Type B pancreatic cell (in vitro differentiated cells): Measurements from ENCODE around the gene LRR1. TPM values are rescaled to one million over a fixed set of nuclear protein-coding genes. Genes with fewer than 3 reads are reported as not detected.
"Not testable (repeated sequence)": the region's sequence is repeated elsewhere in the genome, so short reads cannot be mapped to it uniquely, and the experiment has no call there.

ENCODE experiments used
- DNase-seq: peaks from one replicate; pipeline ENCODE4 v3.0.0; 2021; ENCODE audit warnings: mixed read lengths; ENCODE audit not compliant: unreplicated experiment; ENCODE audit errors: extremely low spot score
- H3K27ac Mint-ChIP-seq: 2 replicates; pipeline ENCODE4 v1.8.0; 2021; ENCODE audit warnings: mild to moderate bottlenecking, mixed read lengths
- H3K27me3 Mint-ChIP-seq: 2 replicates; pipeline ENCODE4 v1.8.0; 2021; ENCODE audit warnings: mixed read lengths
- H3K36me3 Mint-ChIP-seq: 2 replicates; pipeline ENCODE4 v1.8.0; 2021; ENCODE audit warnings: mixed read lengths
- H3K4me1 Mint-ChIP-seq: one replicate; pipeline ENCODE4 v1.8.0; 2021; ENCODE audit warnings: mixed read lengths; ENCODE audit not compliant: unreplicated experiment
- H3K4me3 Mint-ChIP-seq: 2 replicates; pipeline ENCODE4 v1.8.0; 2021; ENCODE audit warnings: mild to moderate bottlenecking, mixed read lengths
- H3K9me3 Mint-ChIP-seq: 2 replicates; pipeline ENCODE4 v1.8.0; 2021; ENCODE audit warnings: mixed read lengths
- total RNA-seq: library from RNA; stranded (reverse); gene quantifications from 2 replicates; pipeline ENCODE4 v1.2.1, GENCODE V29; 2021; ENCODE audit warnings: low replicate concordance
- TF ChIP-seq, protein P1 (sequence below): fragments of 200-600 bp; sonication (generic); conservative IDR thresholded peaks from 2 replicates; pipeline ENCODE4 v1.5.0; 2021; ENCODE audit warnings: antibody characterized with exemption, mild to moderate bottlenecking

LRR1 gene
- total RNA-seq, 1 donor from 2014 or later, result 20.1 TPM

- Mint-ChIP-seq H3K4me3 (no peak overlapping the region), H3K9me3 (no peaks in the 10 kb centered on the region), H3K36me3 (peaks cover 8% of the 10 kb centered on the region), H3K4me1 (peaks cover 7% of the 10 kb centered on the region), H3K27me3 (no peaks in the 10 kb centered on the region), H3K27ac (no peak overlapping the region)
- TF ChIP-seq, protein P1, sequence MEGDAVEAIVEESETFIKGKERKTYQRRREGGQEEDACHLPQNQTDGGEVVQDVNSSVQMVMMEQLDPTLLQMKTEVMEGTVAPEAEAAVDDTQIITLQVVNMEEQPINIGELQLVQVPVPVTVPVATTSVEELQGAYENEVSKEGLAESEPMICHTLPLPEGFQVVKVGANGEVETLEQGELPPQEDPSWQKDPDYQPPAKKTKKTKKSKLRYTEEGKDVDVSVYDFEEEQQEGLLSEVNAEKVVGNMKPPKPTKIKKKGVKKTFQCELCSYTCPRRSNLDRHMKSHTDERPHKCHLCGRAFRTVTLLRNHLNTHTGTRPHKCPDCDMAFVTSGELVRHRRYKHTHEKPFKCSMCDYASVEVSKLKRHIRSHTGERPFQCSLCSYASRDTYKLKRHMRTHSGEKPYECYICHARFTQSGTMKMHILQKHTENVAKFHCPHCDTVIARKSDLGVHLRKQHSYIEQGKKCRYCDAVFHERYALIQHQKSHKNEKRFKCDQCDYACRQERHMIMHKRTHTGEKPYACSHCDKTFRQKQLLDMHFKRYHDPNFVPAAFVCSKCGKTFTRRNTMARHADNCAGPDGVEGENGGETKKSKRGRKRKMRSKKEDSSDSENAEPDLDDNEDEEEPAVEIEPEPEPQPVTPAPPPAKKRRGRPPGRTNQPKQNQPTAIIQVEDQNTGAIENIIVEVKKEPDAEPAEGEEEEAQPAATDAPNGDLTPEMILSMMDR, result no peak
- DNase-seq, result no peak
These were observed 13.5 kb downstream of the LRR1 start for GRCh38 chr14:49612251-49612650.

DNA sequence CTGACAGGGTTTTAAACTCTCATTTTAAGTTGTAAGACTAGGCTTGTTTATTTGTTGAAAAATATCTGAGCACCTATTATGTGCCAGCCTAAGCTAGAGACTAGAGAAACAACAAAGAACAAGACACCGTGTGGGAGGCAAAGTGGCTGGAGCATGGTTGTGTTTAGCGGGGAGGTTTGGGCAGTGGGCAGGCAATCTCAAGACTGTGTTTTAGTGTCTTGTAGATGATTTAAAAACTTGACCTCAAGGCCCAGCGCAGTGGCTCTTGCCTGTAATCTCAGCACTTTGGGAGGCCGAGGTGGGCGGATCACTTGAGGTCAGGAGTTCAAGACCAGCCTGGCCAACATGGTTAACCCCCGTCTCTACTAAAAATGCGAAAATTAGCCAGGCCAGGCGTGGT is 13.9 kb downstream of the LRR1 start:
- TF ChIP-seq, protein P1, result no peak
- Mint-ChIP-seq H3K36me3 (peaks cover 13% of the 10 kb centered on the region), H3K27ac (no peak overlapping the region), H3K27me3 (no peaks in the 10 kb centered on the region), H3K4me3 (no peak overlapping the region), H3K4me1 (peaks cover 11% of the 10 kb centered on the region), H3K9me3 (no peaks in the 10 kb centered on the region)
- DNase-seq, result no peak

DNA sequence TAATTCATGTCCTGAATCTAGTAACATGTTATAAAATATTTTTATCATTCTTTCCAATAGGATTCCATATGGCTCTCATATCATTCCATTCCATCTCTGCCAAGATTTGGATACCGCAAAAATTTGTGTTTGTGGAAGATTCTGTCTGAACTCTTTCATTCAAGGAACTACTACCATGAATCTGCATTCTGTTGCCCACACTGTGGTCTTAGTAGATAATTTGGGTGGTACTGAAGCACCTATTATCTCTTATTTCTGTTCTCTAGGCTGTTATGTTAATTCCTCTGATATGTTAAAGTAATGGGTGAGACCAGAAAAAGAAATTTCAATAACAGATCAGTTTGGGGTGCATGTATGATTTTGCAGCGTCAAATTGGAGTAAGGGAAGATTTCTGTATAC is 15.5 kb downstream of the LRR1 start:
- no peak overlapping the region for H3K27ac Mint-ChIP-seq
- TF ChIP-seq, protein P1, result no peak
- H3K9me3 Mint-ChIP-seq, result no peaks in the 10 kb centered on the region
- H3K4me3 Mint-ChIP-seq, result no peak overlapping the region
- no peak for DNase-seq
- peaks cover 22% of the 10 kb centered on the region for H3K4me1 Mint-ChIP-seq
- H3K27me3 Mint-ChIP-seq, result no peaks in the 10 kb centered on the region
- peaks cover 18% of the 10 kb centered on the region for H3K36me3 Mint-ChIP-seq

- H3K36me3 Mint-ChIP-seq, result peaks cover 23% of the 10 kb centered on the region
- no peak for DNase-seq
- TF ChIP-seq, protein P1, result no peak
- H3K4me1 Mint-ChIP-seq, result peaks cover 22% of the 10 kb centered on the region
- no peak overlapping the region for H3K4me3 Mint-ChIP-seq
- no peaks in the 10 kb centered on the region for H3K27me3 Mint-ChIP-seq
- no peaks in the 10 kb centered on the region for H3K9me3 Mint-ChIP-seq
- H3K27ac Mint-ChIP-seq, result no peak overlapping the region
These were observed 17.0 kb downstream of the LRR1 start for GRCh38 chr14:49615776-49616175.

DNA sequence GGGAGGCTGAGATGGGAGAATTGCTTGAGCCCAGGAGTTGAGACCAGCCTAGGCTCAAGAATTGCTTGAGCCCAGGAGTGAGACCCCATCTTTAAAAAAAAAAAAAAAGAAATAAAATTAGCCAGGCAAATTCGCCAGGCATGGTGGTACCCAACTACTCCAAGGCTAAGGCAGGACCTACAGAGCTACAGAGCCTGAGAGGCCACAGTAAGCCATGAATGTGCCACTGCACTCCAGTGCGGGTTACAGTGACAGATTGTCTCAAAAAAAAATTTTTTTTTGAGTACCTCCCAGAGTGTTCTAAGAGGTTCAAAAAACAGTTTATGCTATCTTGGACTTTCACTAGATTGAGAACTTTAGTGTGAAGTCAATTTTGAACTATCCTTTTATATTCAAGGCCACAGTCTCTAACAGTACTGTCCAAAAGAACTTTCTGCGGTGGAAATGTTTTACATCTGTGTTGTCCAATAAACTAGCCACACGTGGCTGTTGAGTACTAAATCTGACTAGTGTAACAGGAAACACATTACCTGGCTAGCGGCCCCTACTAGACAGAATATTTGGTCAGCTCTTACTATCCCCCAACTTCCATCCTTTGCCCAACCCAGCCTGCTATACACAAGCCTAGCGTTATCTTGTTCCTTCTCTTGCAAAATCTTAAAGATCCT is 19.2 kb downstream of the LRR1 start:
- Mint-ChIP-seq H3K36me3 (peaks cover 23% of the 10 kb centered on the region), H3K27me3 (no peaks in the 10 kb centered on the region), H3K27ac (peak overlapping the region; percentile 100), H3K9me3 (no peaks in the 10 kb centered on the region), H3K4me1 (peaks cover 27% of the 10 kb centered on the region), H3K4me3 (peak overlapping the region; percentile 11)
- DNase-seq, result no peak
- TF ChIP-seq, protein P1, result no peak

GRCh38 chr14:49619273-49619672 is 20.5 kb downstream of the LRR1 start:
- Mint-ChIP-seq H3K4me3 (peak overlapping the region; percentile 99), H3K36me3 (peaks cover 20% of the 10 kb centered on the region), H3K4me1 (peaks cover 31% of the 10 kb centered on the region), H3K27ac (peak overlapping the region; percentile 100)
- not testable (repeated sequence) for H3K9me3 Mint-ChIP-seq, DNase-seq, H3K27me3 Mint-ChIP-seq
